Measurements from ENCODE around the gene FBL.
"Not testable (repeated sequence)": the region's sequence is repeated elsewhere in the genome, so short reads cannot be mapped to it uniquely, and the experiment has no call there.

- TF ChIP-seq EZH2 (IDR thresholded peaks at IDR 0.05; ENCODE audit: insufficient read depth, poor library complexity, severe bottlenecking); EZH2phosphoT487 (IDR thresholded peaks at IDR 0.05; ENCODE audit: insufficient read depth, low read depth): not testable (repeated sequence)
Observed at GRCh38 chr19:39882645-39883044, 36.5 kb upstream of the FBL start.

Measured in GM23248 (cell line).